K562 (cell line): ENCODE data around the gene SLC19A3. TPM values are rescaled to one million over a fixed set of nuclear protein-coding genes. Genes with fewer than 3 reads are reported as not detected.

Experiments used
- ATAC-seq: fragments of 200-7000 bp; cut with Tn5 transposase; 3 replicates; pipeline ENCODE4 v1.9.1; 2020; ENCODE audit warnings: moderate library complexity
- BruUV-seq: library from RNA; stranded (reverse); fragments of 400-500 nt; replicated peaks from 2 replicates; lab custom pipeline; 2021; lab: Mats Ljungman, UMichigan
- CTCF ChIA-PET: fragments of 300-600 bp; formaldehyde crosslinking; extraction: SDS; loops from one replicate; lab custom pipeline; 2021; ENCODE audit warnings: low intra/inter-chr PET ratio; lab: Yijun Ruan, JAX
- POLR2A ChIA-PET: fragments of 300-600, 350-650 bp; sonication (Branson Sonifier 250); formaldehyde crosslinking; extraction: SDS; loops from one replicate; lab custom pipeline; 2021; ENCODE audit warnings: antibody characterized with exemption, inconsistent platforms; lab: Yijun Ruan, JAX
- DNase-seq, 4 experiments: peaks; one replicate each; pipeline versions ENCODE4 v3.0.0 to v3.0.0-alpha.2; 2011 to 2018; ENCODE audit warnings: low spot score in 3 of 4, mixed read lengths in 3 of 4; ENCODE audit errors: extremely low read depth in 1 of 4
- FAIRE-seq: peaks from 2 replicates; lab custom pipeline; 2011; peaks lifted over from hg19 to GRCh38; lab: Jason Lieb, UNC
- H2AFZ ChIP-seq: 2 replicates; pipeline ENCODE4 v1.6.0; 2011; ENCODE audit warnings: low read depth, low read length, control low read depth, inconsistent platforms
- H3K27ac ChIP-seq: fragments of 200-600 bp; 3 replicates; pipeline ENCODE4 v1.8.0; 2011; ENCODE audit warnings: low read depth, mild to moderate bottlenecking, control low read depth, inconsistent platforms, low read length, moderate library complexity, mixed read lengths; ENCODE audit errors: extremely low read depth
- H3K27me3 ChIP-seq, 2 experiments: fragments of 300-600 bp in 1 of 2; 2 replicates in 1 of 2; 3 replicates in 1 of 2; pipeline versions ENCODE4 v1.6.0 to v1.8.0; 2011; ENCODE audit warnings: inconsistent platforms in 2 of 2, low read length in 2 of 2, mild to moderate bottlenecking in 1 of 2, mixed read lengths in 1 of 2, moderate library complexity in 1 of 2; ENCODE audit not compliant: control insufficient read depth in 2 of 2, insufficient read depth in 2 of 2
- H3K36me3 ChIP-seq: fragments of 300-600 bp; 3 replicates; pipeline ENCODE4 v1.8.0; 2011; ENCODE audit warnings: mild to moderate bottlenecking, low read length, inconsistent platforms; ENCODE audit not compliant: control insufficient read depth, insufficient read depth
- H3K4me1 ChIP-seq, 2 experiments: fragments of 200-600 bp in 1 of 2; replicated peaks in 1 of 2; 2 replicates in 1 of 2; 3 replicates in 1 of 2; pipeline versions ENCODE4 v1.5.1 to v1.8.0; 2011; ENCODE audit warnings: inconsistent platforms in 2 of 2, low read length in 2 of 2, mild to moderate bottlenecking in 1 of 2, mixed read lengths in 1 of 2, moderate library complexity in 1 of 2; ENCODE audit not compliant: control insufficient read depth in 2 of 2, insufficient read depth in 2 of 2
- H3K4me2 ChIP-seq: 2 replicates; pipeline ENCODE4 v1.6.1; 2011; ENCODE audit warnings: low read length, control low read depth, inconsistent platforms, mixed read lengths; ENCODE audit not compliant: insufficient read depth
- H3K4me3 ChIP-seq: fragments of 200-600 bp; sonication (generic), shearing (Covaris generic); 2 replicates; pipeline ENCODE4 v1.5.1; 2016; ENCODE audit warnings: control low read depth, inconsistent platforms
- H3K79me2 ChIP-seq: fragments of 200-600 bp; 3 replicates; pipeline ENCODE4 v1.8.0; 2011; ENCODE audit warnings: low read length, inconsistent platforms; ENCODE audit not compliant: control insufficient read depth, insufficient read depth
- H3K9ac ChIP-seq, 2 experiments: 2 replicates each; pipeline versions ENCODE4 v1.6.0 to v1.6.1; 2011; ENCODE audit warnings: low read depth in 2 of 2, low read length in 2 of 2, control low read depth in 1 of 2, inconsistent platforms in 1 of 2, mild to moderate bottlenecking in 1 of 2, mixed read lengths in 1 of 2; ENCODE audit not compliant: insufficient read depth in 1 of 2
- H3K9me1 ChIP-seq: one replicate; pipeline ENCODE4 v1.6.0; 2011; ENCODE audit warnings: inconsistent platforms, mild to moderate bottlenecking, low read length, moderate library complexity; ENCODE audit not compliant: control insufficient read depth, insufficient read depth
- H3K9me3 ChIP-seq: replicated peaks from 2 replicates; pipeline ENCODE4 v1.5.1; 2011; ENCODE audit warnings: low read depth, low read length, inconsistent platforms; ENCODE audit not compliant: control insufficient read depth, insufficient read depth
- H4K20me1 ChIP-seq: replicated peaks from 2 replicates; pipeline ENCODE4 v1.6.1; 2011; ENCODE audit warnings: low read length, inconsistent platforms, mixed read lengths; ENCODE audit not compliant: control insufficient read depth, insufficient read depth
- BMI1 ChIP-seq: fragments of 150-350 bp; IDR thresholded peaks from 2 replicates; pipeline ENCODE4 v1.6.1; 2014; ENCODE audit warnings: low read length
- BRCA1 ChIP-seq, 2 experiments: fragments of 450-650 bp in 1 of 2; sonication (generic) in 1 of 2; formaldehyde crosslinking in 1 of 2; IDR thresholded peaks; 2 replicates each; pipeline versions ENCODE4 v1.5.0 to v1.6.1; 2017 to 2020; ENCODE audit warnings: mild to moderate bottlenecking in 1 of 2, missing genetic modification reagents in 1 of 2
- CREBBP ChIP-seq: IDR thresholded peaks from one replicate; pipeline ENCODE4 v1.6.1; 2012; ENCODE audit warnings: low read depth, mild to moderate bottlenecking, control low read depth, inconsistent platforms, low read length
- ETV5 ChIP-seq: sonication (generic); formaldehyde crosslinking; IDR thresholded peaks from 2 replicates; pipeline ENCODE4 v1.4.0; 2020; ENCODE audit warnings: low read depth, mild to moderate bottlenecking, missing genetic modification reagents
- EZH2 ChIP-seq: IDR thresholded peaks from 2 replicates; pipeline ENCODE4 v1.6.1; 2012; ENCODE audit warnings: low read depth, mild to moderate bottlenecking, inconsistent platforms, low read length, borderline replicate concordance
- GATAD2A ChIP-seq: fragments of 450-650 bp; IDR thresholded peaks from 2 replicates; pipeline ENCODE4 v1.6.1; 2017
- NKRF ChIP-seq: fragments of 450-650 bp; IDR thresholded peaks from 2 replicates; pipeline ENCODE4 v1.6.1; 2016; ENCODE audit warnings: borderline replicate concordance
- NR2F6 ChIP-seq: fragments of 450-650 bp; formaldehyde crosslinking; IDR thresholded peaks from 2 replicates; pipeline ENCODE4 v1.4.0; 2020; ENCODE audit warnings: mild to moderate bottlenecking
- PHTF2 ChIP-seq: fragments of 250-450 bp; sonication (Bioruptor Pico); IDR thresholded peaks from 2 replicates; pipeline ENCODE4 v1.5.0; 2021; ENCODE audit warnings: mild to moderate bottlenecking
- PYGO2 ChIP-seq: fragments of 450-650 bp; IDR thresholded peaks from 2 replicates; pipeline ENCODE4 v1.6.1; 2016; ENCODE audit warnings: mild to moderate bottlenecking, missing genetic modification characterization, moderate library complexity, missing compliant biosample characterization
- ZNF175 ChIP-seq: fragments of 200-800 bp; sonication (Bioruptor generic); IDR thresholded peaks from 2 replicates; pipeline ENCODE4 v1.6.1; 2016; ENCODE audit warnings: low read depth, mild to moderate bottlenecking, missing genetic modification characterization, missing compliant biosample characterization
- ZNF561 ChIP-seq: fragments of 450-650 bp; formaldehyde crosslinking; conservative IDR thresholded peaks from 2 replicates; pipeline ENCODE4 v1.4.0; 2020; ENCODE audit warnings: mild to moderate bottlenecking, moderate library complexity
- WGBS: fragments of 100-300 bp; shearing (Covaris generic); methylation state at CpG from one replicate; pipeline ENCODE4 v1.1.6; 2016; ENCODE audit warnings: low coverage, mixed read lengths; ENCODE audit not compliant: insufficient coverage; ENCODE audit errors: missing lambda C conversion rate; 5-methylcytosine and 5-hydroxymethylcytosine counted together
- in situ Hi-C: fragments of 300-500 bp; cut with MboI; formaldehyde crosslinking; loops from 4 replicates; pipeline ENCODE4 v1.15.0; 2018; ENCODE audit warnings: inconsistent platforms, mixed read lengths
- intact Hi-C: fragments of 100-400 bp; cut with micrococcal nuclease; formaldehyde crosslinking; loops from 2 replicates; pipeline ENCODE4 v1.14.2; 2022
- polyA plus RNA-seq, 8 experiments: library from polyadenylated mRNA; depleted of rRNA in 4 of 8; stranded (reverse) in 5 of 8; unstranded in 3 of 8; fragments of >200 nt; fragmentation: Nextera tagmentation in 2 of 8; fragmentation: Illumina TruSeq in 1 of 8; extraction: Ambion mirVana in 2 of 8; extraction: Trizol in 1 of 8; gene quantifications; 2 replicates each; pipeline versions ENCODE4 v1.2.1 to v1.2.3, GENCODE V29; 2011 to 2014; ENCODE audit warnings: inconsistent platforms in 1 of 8, missing spikeins in 1 of 8
- total RNA-seq, 7 experiments: library from RNA; depleted of rRNA in 6 of 7; stranded (reverse); fragments of >200 nt in 6 of 7; fragmentation: Illumina TruSeq in 2 of 7; extraction: Trizol in 2 of 7; gene quantifications; 2 replicates each; pipeline versions ENCODE4 v1.2.1 to v1.2.3, GENCODE V29; 2011 to 2021; ENCODE audit warnings: low replicate concordance in 1 of 7
- TF ChIP-seq, protein P1 (sequence below), 2 experiments: fragments of 200-800 bp in 1 of 2; sonication (Bioruptor generic) in 1 of 2; sonication (generic) in 1 of 2; formaldehyde crosslinking in 1 of 2; IDR thresholded peaks in 1 of 2; conservative IDR thresholded peaks in 1 of 2; 2 replicates each; pipeline versions ENCODE4 v1.5.0 to v1.6.1; 2016 to 2020; ENCODE audit warnings: missing compliant biosample characterization in 1 of 2, missing genetic modification characterization in 1 of 2, missing genetic modification reagents in 1 of 2

The SLC19A3 gene
- total and polyA plus RNA-seq, 9 of the 15 experiments (the other 6 are each of a cell fraction or from before 2014, with no cell fraction given): not detected

DNA sequence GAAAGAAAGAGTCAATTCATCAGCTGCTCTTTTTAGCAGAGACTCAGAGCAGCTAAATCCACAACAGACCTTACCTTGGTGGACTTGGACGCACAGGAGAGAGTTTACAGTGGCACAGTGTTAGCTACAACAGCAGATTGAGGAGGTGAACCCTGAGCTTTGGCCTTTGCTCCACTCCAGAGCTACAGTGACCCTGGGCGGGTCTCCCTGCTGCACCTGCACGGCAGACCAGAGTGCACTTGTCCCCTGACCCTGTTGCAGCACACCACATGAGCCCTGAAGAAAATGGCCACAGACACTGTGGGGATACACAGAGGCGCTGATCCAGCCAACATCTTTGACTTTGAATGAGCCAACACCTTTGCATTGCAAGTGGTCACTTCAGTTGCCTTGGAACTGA is 11.0 kb downstream of the SLC19A3 start:
- Histone ChIP-seq H3K27ac (no peak overlapping the region), H3K4me3 (no peak overlapping the region), H3K9me3 (no peaks in the 10 kb centered on the region), H3K9me1 (no peaks in the 10 kb centered on the region), H3K4me2 (no peak overlapping the region), H2AFZ (no peak overlapping the region), H3K9ac (no peak overlapping the region), H3K4me1 (no peaks in the 10 kb centered on the region), H3K79me2 (no peaks in the 10 kb centered on the region), H4K20me1 (no peaks in the 10 kb centered on the region), H3K27me3 (peaks cover 0 to 7% of the 10 kb centered on the region in 2 experiments; a peak in 1 of 5 replicates), H3K36me3 (no peaks in the 10 kb centered on the region)
- ChIA-PET POLR2A (no interaction called here), CTCF (no interaction called here)
- in situ Hi-C loops: no loop called here
- TF ChIP-seq PYGO2 (tag) (no peak), ETV5 (CRISPR knock-in tag) (no peak), CREBBP (no peak)
- WGBS: 0% methylated on average over 4 of the region's 4 CpGs
- ATAC-seq: no peak
- no peak for DNase-seq
- intact Hi-C loops: no loop called here
- no peak for FAIRE-seq
- BruUV-seq: no TSS peak

GRCh38 chr2:227703961-227704360 is 13.9 kb downstream of the SLC19A3 start:
- H3K27me3 ChIP-seq: peaks cover 4 to 12% of the 10 kb centered on the region in 2 experiments; a peak in 3 of 5 replicates
- POLR2A ChIA-PET: no interaction called here
- H3K9me3 ChIP-seq: no peaks in the 10 kb centered on the region
- H3K4me2 ChIP-seq: no peak overlapping the region
- no peaks in the 10 kb centered on the region for H4K20me1 ChIP-seq
- no peak for ATAC-seq
- in situ Hi-C loops: no loop called here
- H3K4me1 ChIP-seq: no peaks in the 10 kb centered on the region
- FAIRE-seq: no peak
- 0% methylated on average over 3 of the region's 3 CpGs for WGBS
- H3K27ac ChIP-seq: no peak overlapping the region
- intact Hi-C loops: no loop called here
- no peak overlapping the region for H2AFZ ChIP-seq
- no peak for DNase-seq
- CTCF ChIA-PET: no interaction called here
- no TSS peak for BruUV-seq
- H3K36me3 ChIP-seq: no peaks in the 10 kb centered on the region
- H3K9me1 ChIP-seq: no peaks in the 10 kb centered on the region
- no peak overlapping the region for H3K9ac ChIP-seq
- H3K79me2 ChIP-seq: no peaks in the 10 kb centered on the region
- H3K4me3 ChIP-seq: no peak overlapping the region
- TF ChIP-seq, protein P1, sequence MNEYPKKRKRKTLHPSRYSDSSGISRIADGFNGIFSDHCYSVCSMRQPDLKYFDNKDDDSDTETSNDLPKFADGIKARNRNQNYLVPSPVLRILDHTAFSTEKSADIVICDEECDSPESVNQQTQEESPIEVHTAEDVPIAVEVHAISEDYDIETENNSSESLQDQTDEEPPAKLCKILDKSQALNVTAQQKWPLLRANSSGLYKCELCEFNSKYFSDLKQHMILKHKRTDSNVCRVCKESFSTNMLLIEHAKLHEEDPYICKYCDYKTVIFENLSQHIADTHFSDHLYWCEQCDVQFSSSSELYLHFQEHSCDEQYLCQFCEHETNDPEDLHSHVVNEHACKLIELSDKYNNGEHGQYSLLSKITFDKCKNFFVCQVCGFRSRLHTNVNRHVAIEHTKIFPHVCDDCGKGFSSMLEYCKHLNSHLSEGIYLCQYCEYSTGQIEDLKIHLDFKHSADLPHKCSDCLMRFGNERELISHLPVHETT (CRISPR knock-in tag; conservative IDR thresholded peaks at IDR 0.05 in 1 of 2, IDR thresholded peaks at IDR 0.05 in 1 of 2): no peak
- no peak for TF ChIP-seq GATAD2A
- no peak for TF ChIP-seq NR2F6 (CRISPR knock-in tag)
- TF ChIP-seq PHTF2 (CRISPR knock-in tag): no peak
- TF ChIP-seq NKRF: no peak
- TF ChIP-seq BMI1: no peak
- no peak for TF ChIP-seq ZNF561 (CRISPR knock-in tag)
- TF ChIP-seq EZH2: no peak
- no peak for TF ChIP-seq BRCA1 (IDR thresholded peaks at IDR 0.05)
- no peak for TF ChIP-seq BRCA1 (CRISPR knock-in tag; IDR thresholded peaks at IDR 0.05)
- no peak for TF ChIP-seq ZNF175 (CRISPR knock-in tag)
